ENCODE results near the gene MITF. TPM values are rescaled to one million over a fixed set of nuclear protein-coding genes. Genes with fewer than 3 reads are reported as not detected.
A peak's percentile ranks its signal among the peaks of the same experiment; 100 is the strongest.

The MITF gene
- total and polyA plus RNA-seq, 7 donors = 11.8 to 98.1 (median 49.9) TPM

DNA sequence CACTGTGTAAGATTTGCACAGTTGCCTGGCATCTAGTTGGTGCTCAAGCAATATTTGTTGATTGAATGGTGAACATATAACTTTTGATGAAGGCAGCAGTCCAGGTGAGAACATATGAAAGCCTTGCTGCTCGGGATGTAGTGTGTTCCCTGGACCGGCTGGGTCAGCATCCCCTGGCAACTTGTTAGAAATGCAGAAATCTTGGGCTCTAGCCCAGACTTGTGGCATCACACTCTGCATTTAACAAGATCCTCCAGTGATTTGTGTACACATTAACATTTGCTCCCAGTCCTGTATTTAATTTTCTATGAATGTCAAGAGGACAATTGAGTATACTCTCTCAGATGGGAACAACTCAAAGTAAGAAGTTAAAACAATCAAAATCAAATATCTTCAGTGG, 191.3 kb downstream of the MITF start:
- Histone ChIP-seq H3K9me3 (no peaks in the 10 kb centered on the region), H3K4me1 (no peaks in the 10 kb centered on the region), H3K27me3 (ENCODE audit: insufficient read depth in 3 of 3, low read length in 2 of 3) (no peaks in the 10 kb centered on the region), H3K4me3 (no peak overlapping the region), H3K36me3 (ENCODE audit: insufficient read depth in 1 of 2, low read depth in 1 of 2) (no peaks in the 10 kb centered on the region), H3K27ac (no peak overlapping the region)
- no peak for DNase-seq
- ATAC-seq = peak in 3 of 4 donors; percentile 64 to 74 (median 72)
- TF ChIP-seq, protein P1, sequence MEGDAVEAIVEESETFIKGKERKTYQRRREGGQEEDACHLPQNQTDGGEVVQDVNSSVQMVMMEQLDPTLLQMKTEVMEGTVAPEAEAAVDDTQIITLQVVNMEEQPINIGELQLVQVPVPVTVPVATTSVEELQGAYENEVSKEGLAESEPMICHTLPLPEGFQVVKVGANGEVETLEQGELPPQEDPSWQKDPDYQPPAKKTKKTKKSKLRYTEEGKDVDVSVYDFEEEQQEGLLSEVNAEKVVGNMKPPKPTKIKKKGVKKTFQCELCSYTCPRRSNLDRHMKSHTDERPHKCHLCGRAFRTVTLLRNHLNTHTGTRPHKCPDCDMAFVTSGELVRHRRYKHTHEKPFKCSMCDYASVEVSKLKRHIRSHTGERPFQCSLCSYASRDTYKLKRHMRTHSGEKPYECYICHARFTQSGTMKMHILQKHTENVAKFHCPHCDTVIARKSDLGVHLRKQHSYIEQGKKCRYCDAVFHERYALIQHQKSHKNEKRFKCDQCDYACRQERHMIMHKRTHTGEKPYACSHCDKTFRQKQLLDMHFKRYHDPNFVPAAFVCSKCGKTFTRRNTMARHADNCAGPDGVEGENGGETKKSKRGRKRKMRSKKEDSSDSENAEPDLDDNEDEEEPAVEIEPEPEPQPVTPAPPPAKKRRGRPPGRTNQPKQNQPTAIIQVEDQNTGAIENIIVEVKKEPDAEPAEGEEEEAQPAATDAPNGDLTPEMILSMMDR (IDR thresholded peaks at IDR 0.05) = no peak
- WGBS, 3 donors = 34 to 36% (median 34%) methylated on average over 2 of the region's 2 CpGs
- intact Hi-C loops (cut with DNase I) = no loop called here

GRCh38 chr3:69932087-69932486, 192.8 kb downstream of the MITF start:
- intact Hi-C loops (cut with DNase I) = no loop called here
- DNase-seq (no peak), ATAC-seq (no peak)
- no peaks in the 10 kb centered on the region for H3K27me3 ChIP-seq (ENCODE audit: insufficient read depth in 3 of 3, low read length in 2 of 3)
- WGBS, 3 donors = 95 to 100% (median 98%) methylated on average over 2 of the region's 2 CpGs
- no peaks in the 10 kb centered on the region for H3K4me1 ChIP-seq
- no peaks in the 10 kb centered on the region for H3K9me3 ChIP-seq
- TF ChIP-seq, protein P1 (IDR thresholded peaks at IDR 0.05) = no peak
- H3K36me3 ChIP-seq (ENCODE audit: insufficient read depth in 1 of 2, low read depth in 1 of 2) = no peaks in the 10 kb centered on the region
- H3K27ac ChIP-seq = no peak overlapping the region
- H3K4me3 ChIP-seq = no peak overlapping the region

DNA sequence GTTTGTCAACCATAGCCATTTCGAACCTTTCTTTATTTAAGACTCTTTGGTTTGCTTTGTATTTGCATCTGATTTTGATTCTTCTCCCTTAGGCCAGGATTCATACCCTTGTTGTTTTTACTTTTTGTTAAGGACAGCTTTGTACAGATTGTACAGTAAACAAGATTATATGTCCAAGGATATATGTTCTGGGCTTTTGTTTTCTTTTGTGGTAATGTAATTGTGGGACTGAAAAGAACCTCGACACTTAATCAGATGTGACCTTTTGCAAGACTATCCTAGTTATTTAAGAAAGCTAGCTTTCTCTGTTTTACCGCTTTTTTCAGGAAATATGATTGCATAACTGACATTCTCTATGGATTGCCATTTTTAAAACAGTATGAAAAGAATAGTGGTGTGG, 193.2 kb downstream of the MITF start:
- Histone ChIP-seq H3K27ac (no peak overlapping the region), H3K27me3 (ENCODE audit: insufficient read depth in 3 of 3, low read length in 2 of 3) (no peaks in the 10 kb centered on the region), H3K36me3 (ENCODE audit: insufficient read depth in 1 of 2, low read depth in 1 of 2) (peaks cover 0 to 2% of the 10 kb centered on the region in 2 donors), H3K4me3 (no peak overlapping the region), H3K4me1 (no peaks in the 10 kb centered on the region), H3K9me3 (no peaks in the 10 kb centered on the region)
- no peak for DNase-seq
- intact Hi-C loops (cut with DNase I) = no loop called here
- WGBS, 3 donors = 88 to 91% (median 89%) methylated on average over 3 of the region's 3 CpGs
- TF ChIP-seq, protein P1 (IDR thresholded peaks at IDR 0.05) = no peak
- no peak for ATAC-seq

DNA sequence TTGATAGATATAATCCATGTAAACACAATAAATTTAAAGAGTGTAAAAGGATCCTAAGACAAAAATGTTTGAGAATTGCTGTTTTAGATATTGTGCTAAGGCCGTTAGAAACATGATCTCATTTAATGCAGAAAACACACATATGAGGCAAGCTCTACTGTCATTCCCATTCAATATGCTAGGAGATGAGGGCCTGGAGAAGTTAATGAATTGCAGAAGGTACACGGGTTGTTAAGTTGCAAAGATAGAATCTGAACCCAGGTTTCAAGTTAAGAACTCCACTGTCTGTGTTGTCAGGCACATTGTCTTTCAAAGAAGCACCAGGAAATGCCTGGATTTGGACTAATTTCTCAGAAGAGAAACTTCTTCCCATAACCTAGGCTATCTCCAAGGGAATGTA, 195.1 kb downstream of the MITF start:
- no peak for DNase-seq
- H3K27me3 ChIP-seq (ENCODE audit: insufficient read depth in 3 of 3, low read length in 2 of 3) = no peaks in the 10 kb centered on the region
- H3K4me1 ChIP-seq = no peaks in the 10 kb centered on the region
- peaks cover 0 to 11% of the 10 kb centered on the region in 2 donors for H3K36me3 ChIP-seq (ENCODE audit: insufficient read depth in 1 of 2, low read depth in 1 of 2)
- intact Hi-C loops (cut with DNase I) = no loop called here
- no peak for ATAC-seq
- H3K27ac ChIP-seq = no peak overlapping the region
- TF ChIP-seq, protein P1 (IDR thresholded peaks at IDR 0.05) = no peak
- H3K4me3 ChIP-seq = no peak overlapping the region
- WGBS, 3 donors = 63 to 74% (median 70%) methylated on average over 2 of the region's 2 CpGs
- H3K9me3 ChIP-seq = no peaks in the 10 kb centered on the region

DNA sequence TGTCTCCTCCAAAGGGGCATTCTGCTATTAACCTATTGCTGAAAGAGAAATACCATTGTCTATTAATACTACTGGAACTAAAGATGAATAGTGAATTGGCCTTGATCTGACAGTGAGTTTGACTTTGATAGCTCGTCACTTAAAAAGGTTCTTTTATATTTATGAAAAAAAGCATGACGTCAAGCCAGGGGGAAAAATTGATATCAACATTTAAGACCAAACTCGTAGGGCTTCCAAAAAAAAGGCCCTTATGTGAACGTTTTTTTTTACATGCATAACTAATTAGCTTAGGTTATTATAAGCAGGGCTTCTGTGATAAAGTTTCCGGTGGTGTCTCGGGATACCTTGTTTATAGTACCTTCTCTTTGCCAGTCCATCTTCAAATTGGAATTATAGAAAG, 197.0 kb downstream of the MITF start:
- intact Hi-C loops (cut with DNase I) = no loop called here
- no peak for ATAC-seq
- Histone ChIP-seq H3K4me3 (no peak overlapping the region), H3K27ac (no peak overlapping the region), H3K36me3 (ENCODE audit: insufficient read depth in 1 of 2, low read depth in 1 of 2) (peaks cover 0 to 20% of the 10 kb centered on the region in 2 donors), H3K4me1 (no peaks in the 10 kb centered on the region), H3K27me3 (ENCODE audit: insufficient read depth in 3 of 3, low read length in 2 of 3) (no peaks in the 10 kb centered on the region), H3K9me3 (no peaks in the 10 kb centered on the region)
- TF ChIP-seq, protein P1 (IDR thresholded peaks at IDR 0.05) = no peak
- WGBS, 3 donors = 69 to 77% (median 72%) methylated on average over 6 of the region's 6 CpGs
- no peak for DNase-seq

Measured in psoas muscle (tissue), 8 donors.